Uterus (tissue), 2 donors: ENCODE data around the gene SNX33.

Experiments used
- POLR2A ChIP-seq, 2 donors: fragments of 450-650 bp; IDR thresholded peaks; one replicate each; pipeline ENCODE4 v1.6.1; 2016; ENCODE audit warnings: antibody characterized with exemption in 2 of 2, mild to moderate bottlenecking in 1 of 2, moderate library complexity in 1 of 2
- TF ChIP-seq, protein P1 (sequence below), 4 experiments: fragments of 200-600 bp in 2 of 4; fragments of 450-650 bp in 2 of 4; sonication (generic) in 2 of 4; IDR thresholded peaks; one replicate each; pipeline ENCODE4 v1.5.1; 2016 to 2019; ENCODE audit warnings: antibody characterized with exemption in 4 of 4, mild to moderate bottlenecking in 2 of 4, moderate library complexity in 1 of 4

DNA sequence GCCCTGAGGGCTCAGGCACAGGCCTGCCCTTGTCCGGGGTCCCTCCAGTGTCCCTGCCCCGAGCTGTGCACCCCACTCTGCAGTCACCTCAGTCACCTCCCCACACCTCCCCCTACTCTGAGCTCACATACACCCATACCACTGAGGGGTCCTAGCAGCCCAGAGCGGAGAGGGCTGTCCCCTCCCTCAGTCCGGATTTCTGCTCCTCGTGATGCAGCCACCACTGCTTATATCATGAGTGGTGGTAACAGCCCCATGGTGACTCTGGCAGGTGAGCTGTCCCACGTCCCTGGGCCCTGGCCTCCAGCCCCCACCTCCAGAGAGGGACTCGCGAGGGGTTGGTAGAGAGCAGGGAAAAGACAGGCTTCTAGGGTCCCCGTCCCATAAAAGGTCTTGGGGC is 56.9 kb downstream of the SNX33 start:
- TF ChIP-seq, protein P1, sequence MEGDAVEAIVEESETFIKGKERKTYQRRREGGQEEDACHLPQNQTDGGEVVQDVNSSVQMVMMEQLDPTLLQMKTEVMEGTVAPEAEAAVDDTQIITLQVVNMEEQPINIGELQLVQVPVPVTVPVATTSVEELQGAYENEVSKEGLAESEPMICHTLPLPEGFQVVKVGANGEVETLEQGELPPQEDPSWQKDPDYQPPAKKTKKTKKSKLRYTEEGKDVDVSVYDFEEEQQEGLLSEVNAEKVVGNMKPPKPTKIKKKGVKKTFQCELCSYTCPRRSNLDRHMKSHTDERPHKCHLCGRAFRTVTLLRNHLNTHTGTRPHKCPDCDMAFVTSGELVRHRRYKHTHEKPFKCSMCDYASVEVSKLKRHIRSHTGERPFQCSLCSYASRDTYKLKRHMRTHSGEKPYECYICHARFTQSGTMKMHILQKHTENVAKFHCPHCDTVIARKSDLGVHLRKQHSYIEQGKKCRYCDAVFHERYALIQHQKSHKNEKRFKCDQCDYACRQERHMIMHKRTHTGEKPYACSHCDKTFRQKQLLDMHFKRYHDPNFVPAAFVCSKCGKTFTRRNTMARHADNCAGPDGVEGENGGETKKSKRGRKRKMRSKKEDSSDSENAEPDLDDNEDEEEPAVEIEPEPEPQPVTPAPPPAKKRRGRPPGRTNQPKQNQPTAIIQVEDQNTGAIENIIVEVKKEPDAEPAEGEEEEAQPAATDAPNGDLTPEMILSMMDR (IDR thresholded peaks at IDR 0.05), result no peak
- TF ChIP-seq POLR2A (IDR thresholded peaks at IDR 0.05), result no peak
